Measurements from ENCODE around the gene ZNF549. TPM values are rescaled to one million over a fixed set of nuclear protein-coding genes. Genes with fewer than 3 reads are reported as not detected.

ZNF549 gene
- total and polyA plus RNA-seq, 2 of the 13 experiments (the other 11 are each of a cell fraction or from before 2014, with no cell fraction given), result 2.8 to 6.4 TPM

GRCh38 chr19:57559008-57559403 is 31.9 kb downstream of the ZNF549 start (continued):
- TF ChIP-seq FOXK2 (IDR thresholded peaks at IDR 0.05) (no peak), ZNF607 (CRISPR knock-in tag; IDR thresholded peaks at IDR 0.05; ENCODE audit: borderline replicate concordance) (no peak), E2F1 (CRISPR knock-in tag; IDR thresholded peaks at IDR 0.05) (peak; percentile 56; the same call in 1 of the 2 replicates), ZNF605 (CRISPR knock-in tag; IDR thresholded peaks at IDR 0.05) (no peak), ZNF503 (CRISPR knock-in tag; IDR thresholded peaks at IDR 0.05) (no peak), SETDB1 (CRISPR knock-in tag; IDR thresholded peaks at IDR 0.05; ENCODE audit: borderline replicate concordance) (no peak), ZBTB7B (CRISPR knock-in tag; IDR thresholded peaks at IDR 0.05) (0 out of 2 replicates have a peak, but pooled peaks have one; percentile 17), SMAD1 (CRISPR knock-in tag; IDR thresholded peaks at IDR 0.05; ENCODE audit: borderline replicate concordance, low read depth) (no peak), ZNF501 (CRISPR knock-in tag; IDR thresholded peaks at IDR 0.05) (no peak), CSRNP1 (CRISPR knock-in tag; IDR thresholded peaks at IDR 0.05) (0 out of 2 replicates have a peak, but pooled peaks have one; percentile 20), ZNF451 (CRISPR knock-in tag; IDR thresholded peaks at IDR 0.05) (no peak), MNT (IDR thresholded peaks at IDR 0.05) (no peak), PBX2 (CRISPR knock-in tag; IDR thresholded peaks at IDR 0.05) (no peak), NFATC3 (CRISPR knock-in tag; IDR thresholded peaks at IDR 0.05) (no peak), ZNF3 (CRISPR knock-in tag; IDR thresholded peaks at IDR 0.05) (no peak), ZNF609 (CRISPR knock-in tag; IDR thresholded peaks at IDR 0.05; ENCODE audit: borderline replicate concordance) (no peak), ZFP36L1 (CRISPR knock-in tag; IDR thresholded peaks at IDR 0.05) (no peak; the same call in 1 of the 2 replicates), NFIB (CRISPR knock-in tag; IDR thresholded peaks at IDR 0.05; ENCODE audit: borderline replicate concordance) (no peak)

All from HepG2 (cell line).